SIG-M5 (cell line): ENCODE measurements around the gene AKAP8L.

Source experiments
- DNase-seq: peaks from one replicate; lab custom pipeline; 2025; lab: John Stamatoyannopoulos, UW

AKAP8L gene

GRCh38 chr19:15432629-15433518, 14.1 kb upstream of the AKAP8L start:
- no peak for DNase-seq

- DNase-seq, result no peak
Observed at GRCh38 chr19:15432018-15432494, 13.3 kb upstream of the AKAP8L start.

- DNase-seq, result no peak
Observed at GRCh38 chr19:15431396-15432017, 12.7 kb upstream of the AKAP8L start.

GRCh38 chr19:15430526-15431120, 11.8 kb upstream of the AKAP8L start:
- DNase-seq, result no peak

- DNase-seq, result no peak
Observed at GRCh38 chr19:15429825-15430467, 11.2 kb upstream of the AKAP8L start.

GRCh38 chr19:15428956-15429824, 10.4 kb upstream of the AKAP8L start:
- no peak for DNase-seq

GRCh38 chr19:15427991-15428471, 9.2 kb upstream of the AKAP8L start:
- no peak for DNase-seq

- DNase-seq, result no peak
Observed at GRCh38 chr19:15427350-15427700, 8.5 kb upstream of the AKAP8L start.

GRCh38 chr19:15426485-15427349, 7.9 kb upstream of the AKAP8L start:
- DNase-seq, result no peak

- no peak for DNase-seq
Observed at GRCh38 chr19:15425321-15425950, 6.6 kb upstream of the AKAP8L start.

- no peak for DNase-seq
Observed at GRCh38 chr19:15424692-15425272, 6.0 kb upstream of the AKAP8L start.

GRCh38 chr19:15424121-15424520, 5.3 kb upstream of the AKAP8L start:
- no peak for DNase-seq

- no peak for DNase-seq
Observed at GRCh38 chr19:15423130-15423529, 4.3 kb upstream of the AKAP8L start.

- DNase-seq, result no peak
Observed at GRCh38 chr19:15422296-15423075, 3.7 kb upstream of the AKAP8L start.

- DNase-seq, result no peak
Observed at GRCh38 chr19:15421721-15422260, 3.0 kb upstream of the AKAP8L start.

- no peak for DNase-seq
Observed at GRCh38 chr19:15421136-15421695, 2.4 kb upstream of the AKAP8L start.

- DNase-seq, result no peak
Observed at GRCh38 chr19:15419413-15420025, 731 bp upstream of the AKAP8L start.

- no peak for DNase-seq
Observed at GRCh38 chr19:15418231-15418578, 583 bp downstream of the AKAP8L start.
